Stimulated activated CD4-positive, alpha-beta T cell treated with anti-CD3 and anti-CD28 coated beads, Interleukin-15, amount 100 ng/mL, for 48 hours (primary cell): ENCODE data around the gene FGF2.
"Not testable (repeated sequence)": the region's sequence is repeated elsewhere in the genome, so short reads cannot be mapped to it uniquely, and the experiment has no call there.

Experiments
- DNase-seq, 2 donors: peaks; one replicate each; pipeline ENCODE4 v3.0.0-alpha.2; 2020; ENCODE audit warnings: low read depth in 2 of 2

The FGF2 gene

DNA sequence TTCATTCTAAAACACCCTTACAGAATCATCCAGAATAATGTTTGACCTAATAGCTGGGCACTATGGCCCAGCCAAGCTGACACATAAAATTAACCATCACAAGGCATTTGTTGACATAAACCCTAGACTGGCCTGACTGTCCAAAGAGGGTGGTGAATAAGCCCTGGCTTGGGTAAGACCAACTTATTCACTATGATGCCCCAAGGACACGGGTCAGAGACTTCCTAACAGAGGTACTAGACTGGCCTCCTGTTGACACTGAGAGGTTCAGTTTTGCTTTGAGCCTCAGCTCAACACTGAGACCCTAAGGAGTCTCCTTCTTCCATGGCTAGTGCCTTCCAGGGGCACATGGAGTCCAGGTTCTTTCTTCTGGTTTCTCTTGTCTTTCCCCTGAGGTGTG, 21.3 kb downstream of the FGF2 start:
- DNase-seq: no peak

DNA sequence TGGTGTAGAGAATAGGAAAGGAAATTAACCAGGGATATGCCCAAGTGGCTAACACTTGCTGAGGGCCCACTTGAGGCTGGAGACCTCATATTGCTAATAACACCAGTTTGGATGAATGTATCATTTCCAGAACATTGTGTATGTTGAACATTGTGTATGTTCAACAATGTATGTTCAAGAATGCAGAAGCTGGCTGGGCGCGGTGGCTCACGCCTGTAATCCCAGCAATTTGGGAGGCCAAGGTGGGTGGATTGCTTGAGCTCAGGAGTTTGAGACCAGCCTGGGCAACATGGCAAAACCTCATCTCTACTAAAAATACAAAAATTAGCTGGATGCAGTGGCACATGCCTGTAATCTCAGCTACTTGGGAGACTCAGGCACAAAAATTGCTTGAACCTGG, 23.2 kb downstream of the FGF2 start:
- not testable (repeated sequence) for DNase-seq

DNA sequence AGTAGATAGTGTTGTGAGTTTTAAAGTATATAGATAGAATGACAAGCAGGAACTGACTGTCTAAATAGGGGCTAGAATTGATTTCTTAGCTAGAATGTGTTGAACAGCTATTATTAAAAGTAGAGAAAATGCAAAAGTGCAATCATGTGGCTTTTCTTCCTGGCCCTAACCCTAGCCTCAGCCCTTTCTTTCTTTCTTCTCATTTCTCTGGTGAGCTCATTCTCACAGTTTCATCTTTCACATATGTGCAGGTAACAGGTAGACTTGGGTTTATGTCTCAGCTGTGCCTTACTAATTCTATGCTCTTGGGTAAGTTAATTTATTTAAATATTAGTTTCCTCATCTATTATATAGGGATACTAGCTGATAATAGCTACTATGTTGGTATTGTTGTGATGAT, 24.9 kb downstream of the FGF2 start:
- no peak for DNase-seq

DNA sequence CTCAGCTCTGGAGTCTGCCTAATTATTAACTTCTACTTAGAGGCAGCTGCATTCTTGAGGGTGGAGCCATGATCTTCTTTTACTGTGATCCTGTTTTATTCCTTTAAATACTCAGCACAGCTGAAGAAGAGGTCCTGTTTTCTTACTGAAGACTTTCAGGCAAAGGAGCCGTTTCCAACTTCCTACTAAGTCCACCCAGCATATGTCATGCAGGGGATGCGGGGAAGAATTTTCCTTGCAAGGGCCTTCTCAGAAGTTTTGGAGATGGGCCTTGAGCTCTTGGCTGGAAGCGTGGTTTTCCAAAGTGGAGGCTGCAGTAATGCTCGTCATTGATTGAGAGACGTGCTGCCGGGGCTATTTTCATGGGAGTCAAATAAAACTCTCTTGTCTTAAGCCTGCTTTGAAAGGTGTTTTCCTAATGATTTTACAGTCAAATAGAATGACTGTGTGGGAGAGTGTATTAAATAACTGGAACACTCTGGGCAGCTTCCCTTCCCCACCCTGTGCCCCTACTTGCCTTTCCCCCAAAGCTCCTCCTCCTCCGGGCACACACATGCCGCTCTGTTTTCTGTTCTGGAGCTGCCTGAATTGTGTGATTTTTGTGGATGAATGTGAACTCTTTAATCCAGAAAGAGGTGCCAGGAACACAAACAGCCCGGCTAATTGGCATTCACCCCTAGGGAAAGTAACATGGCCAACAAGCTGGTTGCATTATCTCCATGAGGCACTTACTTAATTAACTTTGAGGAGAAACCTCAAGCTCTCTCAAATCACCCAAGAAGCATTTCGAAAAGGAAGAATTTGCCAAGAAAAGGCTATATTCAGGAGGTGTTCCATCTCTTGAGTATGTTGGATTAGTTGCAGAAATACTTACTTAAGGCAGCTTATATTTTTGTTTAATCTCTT, 28.1 kb downstream of the FGF2 start:
- DNase-seq: no peak

DNA sequence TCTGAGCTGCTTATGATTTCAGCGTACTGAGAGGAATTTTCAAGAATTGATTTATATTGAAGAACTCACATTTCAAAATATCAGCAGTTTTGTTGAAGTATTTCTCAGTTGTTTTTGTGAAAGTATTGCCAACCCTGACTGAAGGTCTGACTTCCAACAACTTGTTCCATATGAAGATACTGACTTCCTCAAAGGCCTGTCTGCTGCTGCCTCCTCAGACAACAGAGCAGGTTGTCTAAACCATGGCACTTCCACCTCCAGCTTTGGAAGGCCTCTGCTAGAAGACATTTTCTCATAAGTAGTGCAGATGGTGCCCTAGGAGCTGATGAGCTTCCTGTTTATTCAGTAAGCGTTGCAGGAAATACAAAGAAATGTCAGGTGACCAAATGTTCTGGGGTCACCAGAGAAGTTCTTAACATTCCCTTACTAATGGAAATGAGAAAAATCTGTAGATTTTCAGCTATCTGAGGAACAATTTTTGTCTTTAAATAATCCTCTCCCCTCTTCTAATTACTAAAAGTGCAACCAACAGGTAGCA, 28.8 kb downstream of the FGF2 start:
- DNase-seq: no peak

DNA sequence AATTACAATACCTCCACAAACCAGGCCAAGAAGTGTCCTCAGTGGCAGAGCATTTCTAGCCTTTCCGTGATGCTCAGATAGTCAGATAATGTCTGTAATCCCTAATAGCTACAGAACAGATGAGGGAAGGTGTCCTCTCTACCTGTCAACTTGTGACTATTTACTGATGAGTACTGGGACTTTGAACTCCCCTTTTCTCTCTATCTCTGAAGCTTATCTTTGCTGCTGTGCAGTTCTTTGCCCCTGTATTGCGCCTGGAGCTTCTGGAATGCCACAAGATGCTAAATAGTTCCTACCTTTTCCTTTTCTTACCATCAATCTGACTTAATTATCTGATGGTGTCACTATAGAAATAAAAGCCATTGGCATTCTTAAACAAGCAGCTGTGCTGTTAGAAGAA, 30.5 kb downstream of the FGF2 start:
- DNase-seq: no peak

DNA sequence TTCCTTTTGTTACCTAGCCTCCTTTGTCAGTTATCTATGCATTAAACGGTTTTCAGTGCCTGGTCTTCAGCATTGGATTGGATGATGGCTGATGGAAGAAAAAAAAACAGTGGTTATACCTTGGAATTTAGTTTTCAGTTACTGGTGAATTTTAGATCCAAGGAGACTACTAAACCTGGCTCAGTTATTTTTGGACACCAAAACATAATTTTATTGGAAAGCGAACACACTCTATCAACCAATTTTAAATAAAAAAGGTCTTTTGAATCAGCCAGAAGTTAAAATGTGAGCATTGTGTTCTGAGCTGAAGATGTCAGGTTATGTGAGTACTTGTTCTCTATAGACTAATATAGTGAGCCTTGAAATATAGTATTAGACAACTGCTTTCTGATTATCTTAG, 32.1 kb downstream of the FGF2 start:
- no peak for DNase-seq

DNA sequence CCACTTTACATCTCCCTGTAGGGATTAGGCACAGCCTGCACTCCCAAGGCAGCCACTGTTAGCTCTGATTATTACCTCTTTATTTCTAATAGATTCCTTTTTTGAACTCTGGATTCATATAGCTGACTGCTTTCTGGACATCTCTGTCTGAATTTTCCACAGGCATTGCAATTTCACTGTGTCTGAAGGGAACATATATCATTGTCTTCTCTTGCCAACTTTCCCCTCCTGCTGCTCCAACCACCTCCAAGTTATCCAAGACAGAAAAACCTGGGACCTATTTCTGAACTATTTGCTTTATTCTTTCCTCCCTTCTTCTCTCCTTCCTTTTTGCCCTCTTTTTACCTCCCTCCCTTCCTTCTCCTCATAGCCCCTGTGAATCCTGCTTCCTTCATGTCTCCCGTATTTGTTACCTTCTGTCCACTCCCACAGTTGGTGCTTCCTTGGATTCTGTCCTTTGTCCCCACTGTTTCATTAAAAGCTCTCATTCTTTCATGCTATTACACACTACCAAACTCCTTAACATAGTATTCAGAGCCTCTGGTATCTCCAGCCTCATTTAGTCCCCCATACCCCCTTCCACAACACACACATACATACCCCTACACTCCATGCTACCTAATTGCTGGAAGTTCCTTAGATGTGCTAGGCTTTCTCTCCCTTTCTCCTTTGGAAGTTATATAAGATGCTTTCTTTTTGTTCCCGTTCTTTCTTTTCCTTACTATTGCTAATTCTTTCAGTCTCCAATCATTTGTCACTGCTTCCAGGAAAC, 34.7 kb downstream of the FGF2 start:
- DNase-seq: no peak

DNA sequence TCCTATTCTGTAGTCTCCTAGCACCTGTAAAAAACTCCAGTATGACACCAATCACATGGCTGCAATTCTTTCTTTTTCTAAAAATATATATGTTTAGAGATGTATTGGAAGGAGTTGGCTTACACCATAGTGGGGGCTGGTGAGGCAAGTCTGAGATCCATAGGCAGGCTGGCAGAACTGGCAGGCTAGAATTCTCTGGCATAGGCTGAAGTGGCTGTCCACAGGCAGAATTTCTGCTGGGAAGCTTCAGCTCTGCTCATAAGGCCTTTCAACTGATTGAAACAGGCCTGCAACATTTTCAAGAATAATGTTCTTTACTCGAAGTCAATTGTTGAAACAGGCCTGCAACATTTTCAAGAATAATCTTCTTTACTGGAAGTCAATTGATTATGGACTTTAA, 37.0 kb downstream of the FGF2 start:
- no peak for DNase-seq

DNA sequence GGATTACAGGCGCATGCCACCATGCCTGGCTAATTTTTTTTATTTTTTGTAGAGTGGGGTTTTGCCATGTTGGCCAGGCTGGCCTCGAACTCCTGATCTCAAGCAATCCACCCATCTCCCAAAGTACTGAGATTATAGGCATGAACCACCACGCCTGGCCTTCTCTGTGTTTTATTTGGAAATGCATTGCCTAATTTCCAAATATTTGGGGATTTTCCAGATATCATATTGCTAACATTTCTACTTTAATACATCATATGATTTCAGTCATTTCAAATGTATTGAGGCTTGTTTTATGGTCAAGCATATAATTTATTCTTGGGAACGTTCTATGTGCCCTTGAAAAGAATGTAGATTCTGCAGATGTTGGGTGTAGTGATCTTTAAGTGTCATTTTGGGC, 38.8 kb downstream of the FGF2 start:
- DNase-seq: no peak

DNA sequence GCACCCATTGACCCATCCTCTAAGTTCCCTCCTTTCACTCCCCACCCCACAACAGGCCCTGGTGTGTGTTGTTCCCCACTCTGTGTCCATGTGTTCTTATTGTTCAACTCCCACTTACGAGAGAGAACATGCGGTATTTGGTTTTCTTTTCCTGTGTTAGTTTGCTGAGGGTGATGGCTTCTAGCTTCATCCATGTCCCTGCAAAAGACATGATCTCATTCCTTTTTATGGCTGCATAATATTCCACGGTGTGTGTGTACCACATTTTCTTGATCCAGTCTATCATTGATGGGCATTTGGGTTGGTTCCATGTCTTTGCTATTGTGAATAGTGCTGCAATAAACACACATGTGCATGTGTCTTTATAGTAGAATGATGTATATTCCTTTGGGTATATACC, 41.6 kb downstream of the FGF2 start:
- not testable (repeated sequence) for DNase-seq

DNA sequence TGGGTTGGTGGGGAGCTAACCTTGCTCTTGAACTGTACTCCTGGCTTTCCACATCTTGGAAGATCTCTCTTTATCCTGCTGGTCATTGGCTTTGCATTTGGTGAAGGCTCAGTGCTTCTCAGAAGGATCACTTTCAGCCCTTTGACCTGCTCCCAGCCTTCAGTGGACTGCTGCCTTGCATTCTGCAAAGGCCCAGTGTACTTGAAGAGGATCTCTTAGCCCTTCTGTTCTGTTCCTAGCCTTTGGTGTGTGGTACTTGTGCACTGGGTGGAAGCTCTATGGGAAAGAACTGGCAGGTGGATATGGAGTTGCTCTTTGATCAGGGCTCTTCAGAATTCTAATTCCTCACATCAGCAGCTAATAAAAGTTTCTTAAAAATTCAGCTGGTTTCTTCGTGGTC, 46.5 kb downstream of the FGF2 start:
- DNase-seq: no peak

DNA sequence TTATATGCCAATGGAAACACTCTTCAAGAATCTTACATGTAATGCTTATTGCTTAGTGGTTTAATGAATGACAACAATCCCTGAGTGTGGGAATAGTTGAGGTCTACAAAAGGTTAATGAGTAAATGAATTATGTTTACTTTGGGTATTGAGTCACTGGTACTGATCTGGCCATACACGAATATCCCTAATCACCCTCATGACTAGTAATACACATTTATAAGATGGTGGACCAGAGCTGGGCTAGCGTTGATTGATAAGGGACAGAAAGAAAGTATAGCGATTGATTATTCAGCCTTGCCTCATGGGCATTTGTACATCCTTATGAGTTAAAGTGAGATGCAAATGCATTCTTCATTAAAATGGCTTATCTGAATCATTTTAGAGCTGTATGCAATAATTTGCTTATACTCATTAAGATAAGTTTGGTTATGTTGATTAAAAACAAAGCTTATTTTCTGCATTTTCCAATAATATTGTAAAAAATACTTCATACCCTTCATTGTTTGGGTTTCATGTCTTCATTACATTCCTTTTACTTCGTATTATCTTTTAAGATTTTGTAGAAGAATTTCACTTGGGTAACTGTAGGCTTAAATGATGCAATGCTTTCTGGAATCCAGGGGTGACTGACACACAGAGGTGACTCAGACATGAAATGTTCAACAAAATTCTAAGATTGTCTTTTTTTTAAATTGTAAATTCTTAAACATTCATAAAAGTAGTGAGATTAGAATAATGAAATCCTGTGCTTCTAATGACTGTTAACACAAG, 47.4 kb downstream of the FGF2 start:
- no peak for DNase-seq

DNA sequence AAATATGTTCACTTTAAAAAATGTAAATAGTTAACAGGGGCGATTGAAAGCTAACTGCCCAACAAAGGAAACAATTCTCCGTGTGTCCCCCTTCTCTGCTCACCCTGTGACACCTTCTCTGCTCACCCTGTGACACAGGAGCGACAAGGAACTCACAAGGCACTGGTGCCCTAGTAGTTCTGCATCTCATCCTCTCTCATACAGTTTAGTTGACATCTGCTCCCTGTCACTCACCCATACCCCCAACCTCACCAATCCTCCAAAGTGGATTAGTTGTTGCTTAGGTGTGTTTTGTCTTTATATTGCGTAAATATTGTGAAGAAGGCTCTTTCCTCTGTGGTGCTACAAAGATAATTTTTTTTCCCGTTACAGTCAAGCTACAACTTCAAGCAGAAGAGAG, 49.3 kb downstream of the FGF2 start:
- DNase-seq: no peak

DNA sequence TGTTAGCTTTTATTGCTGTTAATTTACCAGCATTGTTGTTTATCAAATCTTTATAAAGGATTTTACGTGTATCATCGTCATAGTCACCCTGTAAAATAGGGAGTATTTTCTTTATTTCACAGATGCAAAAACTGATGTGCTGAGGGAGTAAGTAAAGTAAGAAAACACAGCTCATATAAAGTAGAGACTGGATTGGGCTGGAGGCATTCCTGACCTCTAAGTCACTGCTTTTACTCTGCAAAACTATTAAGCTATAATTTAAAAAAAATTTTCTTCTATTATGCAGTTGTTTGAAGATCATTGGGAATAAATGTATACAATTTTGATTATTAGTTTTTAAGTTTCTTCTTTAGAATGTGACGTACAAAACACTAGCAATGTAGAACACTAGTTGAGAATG, 49.8 kb downstream of the FGF2 start:
- DNase-seq: no peak

DNA sequence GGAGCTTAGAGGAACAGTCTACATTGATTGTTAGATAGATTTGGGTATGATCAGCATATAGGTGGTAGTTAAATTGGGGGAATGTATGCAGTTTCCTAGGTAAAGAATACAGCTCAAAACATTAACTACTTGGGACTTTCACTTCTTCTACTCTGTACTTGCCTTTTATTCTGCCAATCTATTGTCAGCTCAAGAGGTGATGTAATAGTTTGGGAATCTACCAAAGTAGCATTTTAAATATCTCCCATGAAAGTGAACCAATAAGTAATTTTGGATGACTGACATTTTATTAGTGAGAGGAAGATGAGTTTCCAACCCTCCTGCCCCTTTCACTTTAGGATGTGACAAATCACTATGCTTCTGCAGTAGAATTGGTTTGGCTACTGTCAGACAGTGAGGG, 52.4 kb downstream of the FGF2 start:
- no peak for DNase-seq

DNA sequence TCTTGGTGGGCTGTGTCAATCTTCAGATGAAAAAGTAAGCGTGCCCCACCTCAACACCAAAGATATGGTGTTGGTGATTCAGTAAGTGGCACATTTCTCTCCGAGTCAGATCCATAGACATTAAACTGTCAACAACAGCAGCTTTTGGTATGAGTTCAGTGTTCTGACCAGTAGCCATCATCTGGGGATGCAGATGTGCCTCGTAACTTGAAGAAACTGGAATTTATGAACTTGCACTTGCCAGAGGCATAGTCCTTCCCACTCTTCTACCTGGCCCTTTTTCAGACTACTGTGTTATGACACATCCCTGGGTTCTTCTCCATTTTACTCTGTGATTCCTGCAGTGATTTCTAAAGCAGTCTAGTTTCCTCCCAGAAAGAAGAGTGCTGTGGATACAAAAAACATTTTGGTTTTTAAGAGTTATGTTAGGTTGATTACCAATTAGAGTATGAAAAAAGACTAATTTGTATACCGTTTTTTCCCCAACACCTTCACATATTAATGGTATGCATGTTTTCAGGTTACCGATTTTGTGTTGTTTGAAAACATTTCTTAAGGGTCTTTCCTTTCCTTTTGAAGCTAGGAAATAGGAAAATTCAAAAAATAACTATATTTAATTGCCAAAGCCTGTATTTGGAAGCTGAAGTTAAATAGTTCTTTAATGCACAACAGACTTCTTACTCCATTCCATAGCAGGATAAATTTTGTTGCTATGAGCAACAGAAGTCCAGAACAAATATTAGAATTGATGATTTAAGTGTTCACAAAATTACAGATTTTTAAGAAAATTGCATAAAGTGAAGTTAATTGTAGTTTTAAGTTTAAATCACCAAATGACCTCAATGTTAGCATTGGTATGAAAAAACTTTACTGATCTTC, 56.5 kb downstream of the FGF2 start:
- no peak for DNase-seq

DNA sequence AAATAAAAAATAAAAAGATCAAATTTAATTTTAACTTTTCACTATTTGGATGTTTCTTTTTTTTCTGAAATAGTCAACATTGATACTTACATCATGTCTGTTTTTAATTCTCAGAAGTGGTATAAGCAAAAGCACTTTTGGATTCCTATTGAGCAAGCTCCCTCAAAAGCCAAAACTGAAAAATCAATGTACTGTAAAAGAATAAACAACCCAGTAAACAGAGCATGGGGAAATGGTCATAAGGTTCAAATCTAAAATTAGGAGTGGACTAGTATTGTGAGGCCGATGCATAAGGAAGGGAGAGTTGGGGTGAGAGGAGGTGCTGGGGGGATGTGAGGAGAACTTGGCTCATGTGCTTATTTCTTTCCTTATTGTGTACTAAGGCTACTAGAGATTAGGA, 57.9 kb downstream of the FGF2 start:
- no peak for DNase-seq

DNA sequence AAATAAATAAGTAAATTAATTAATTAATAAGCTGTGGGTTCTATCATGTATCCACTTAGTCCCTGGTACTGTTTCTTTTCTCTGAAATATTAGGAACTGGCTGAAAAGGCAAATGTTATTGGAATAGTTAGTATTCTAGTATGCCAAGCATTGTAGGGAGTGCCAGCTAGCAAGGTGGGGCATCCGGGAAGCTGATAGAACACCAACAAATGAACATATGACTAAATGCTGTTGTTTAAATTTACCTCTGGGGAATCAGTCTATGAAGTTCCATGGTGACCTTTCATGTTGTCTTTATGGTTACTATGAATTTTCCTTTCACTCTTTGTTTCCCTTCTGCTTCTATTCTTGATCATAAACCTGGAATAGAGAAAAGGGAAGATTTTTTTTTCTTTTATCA, 63.1 kb downstream of the FGF2 start:
- DNase-seq: no peak

DNA sequence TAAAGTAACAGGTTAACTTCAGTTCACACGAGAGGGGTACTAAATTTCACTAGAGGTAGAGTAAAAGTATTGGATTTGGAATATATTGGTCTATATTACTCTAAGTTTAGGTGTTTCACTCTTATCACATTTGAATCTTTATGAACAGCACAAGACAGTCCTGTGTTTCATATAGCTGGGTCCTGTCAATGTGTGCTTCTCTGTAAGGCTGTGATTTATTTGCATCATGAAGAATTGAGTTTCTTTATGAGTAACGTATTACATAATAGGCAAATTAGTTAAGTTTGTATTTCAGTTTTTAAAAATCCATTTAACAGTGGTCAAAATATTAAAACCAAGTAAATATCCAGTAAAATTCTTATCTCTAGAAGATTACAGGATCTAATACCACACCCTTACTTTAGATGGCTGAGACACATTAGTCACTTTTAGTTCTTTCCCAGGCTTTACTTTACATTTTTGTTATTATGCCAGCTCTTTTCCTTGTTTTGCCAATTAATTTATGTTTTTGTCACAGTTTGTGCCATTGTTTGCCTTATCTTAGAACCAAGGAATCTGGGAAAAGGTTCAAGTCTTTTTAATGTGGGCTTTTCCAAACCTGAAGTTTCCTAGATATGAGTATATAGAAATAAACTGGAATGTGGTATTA, 63.6 kb downstream of the FGF2 start:
- no peak for DNase-seq

DNA sequence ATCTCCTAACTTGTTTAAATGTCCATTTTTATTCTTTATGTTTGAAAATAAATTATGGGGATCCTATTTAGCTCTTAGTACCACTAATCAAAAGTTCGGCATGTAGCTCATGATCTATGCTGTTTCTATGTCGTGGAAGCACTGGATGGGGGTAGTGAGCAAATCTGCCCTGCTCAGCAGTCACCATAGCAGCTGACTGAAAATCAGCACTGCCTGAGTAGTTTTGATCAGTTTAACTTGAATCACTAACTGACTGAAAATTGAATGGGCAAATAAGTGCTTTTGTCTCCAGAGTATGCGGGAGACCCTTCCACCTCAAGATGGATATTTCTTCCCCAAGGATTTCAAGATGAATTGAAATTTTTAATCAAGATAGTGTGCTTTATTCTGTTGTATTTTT, 68.2 kb downstream of the FGF2 start:
- no peak for DNase-seq
